HG02571 (cell line): ENCODE results near the gene TPGS2.
A peak's percentile ranks its signal among the peaks of the same experiment; 100 is the strongest.
"Not testable (repeated sequence)": the region's sequence is repeated elsewhere in the genome, so short reads cannot be mapped to it uniquely, and the experiment has no call there.

Source experiments
- ATAC-seq: cut with Tn5 transposase; IDR thresholded peaks from one replicate; pipeline ENCODE4 v1.9.1; 2021; ENCODE audit warnings: mild to moderate bottlenecking, moderate library complexity; ENCODE audit not compliant: unreplicated experiment

TPGS2 gene

GRCh38 chr18:36828630-36829361 is at the start of gene TPGS2, which contains the start of gene KIAA1328:
Gene TPGS2 (minus strand): TSS chr18:36829002. CDS start chr18:36828767, 235 bp downstream.
Gene KIAA1328 (plus strand): TSS chr18:36829127. CDS start chr18:36829139, 12 bp downstream.
- peak; percentile 93 for ATAC-seq

GRCh38 chr18:36873826-36874225 is 45.0 kb upstream of the TPGS2 start:
- not testable (repeated sequence) for ATAC-seq

GRCh38 chr18:36872329-36872728 is 43.5 kb upstream of the TPGS2 start:
- no peak for ATAC-seq

- ATAC-seq: no peak
Observed at GRCh38 chr18:36871801-36872200, 43.0 kb upstream of the TPGS2 start.

- no peak for ATAC-seq
Observed at GRCh38 chr18:36867056-36867455, 38.3 kb upstream of the TPGS2 start.

- ATAC-seq: no peak
Observed at GRCh38 chr18:36862182-36862581, 33.4 kb upstream of the TPGS2 start.

- ATAC-seq: no peak
Observed at GRCh38 chr18:36856815-36857214, 28.0 kb upstream of the TPGS2 start.

GRCh38 chr18:36851202-36851590 is 22.4 kb upstream of the TPGS2 start:
- no peak for ATAC-seq

- no peak for ATAC-seq
Observed at GRCh38 chr18:36850527-36851201, 21.9 kb upstream of the TPGS2 start.

- ATAC-seq: no peak
Observed at GRCh38 chr18:36849288-36850006, 20.6 kb upstream of the TPGS2 start.

GRCh38 chr18:36848609-36849008 is 19.8 kb upstream of the TPGS2 start:
- ATAC-seq: no peak

- no peak for ATAC-seq
Observed at GRCh38 chr18:36843784-36844183, 15.0 kb upstream of the TPGS2 start.

- no peak for ATAC-seq
Observed at GRCh38 chr18:36843199-36843598, 14.4 kb upstream of the TPGS2 start.

- no peak for ATAC-seq
Observed at GRCh38 chr18:36839835-36840234, 11.0 kb upstream of the TPGS2 start.

- no peak for ATAC-seq
Observed at GRCh38 chr18:36835927-36836326, 7.1 kb upstream of the TPGS2 start.

GRCh38 chr18:36833120-36833519 is 4.3 kb upstream of the TPGS2 start:
- no peak for ATAC-seq

GRCh38 chr18:36831139-36831538 is 2.3 kb upstream of the TPGS2 start:
- ATAC-seq: no peak

GRCh38 chr18:36830158-36830495 is 1.3 kb upstream of the TPGS2 start:
- ATAC-seq: no peak

- no peak for ATAC-seq
Observed at GRCh38 chr18:36829362-36830157, 758 bp upstream of the TPGS2 start.

GRCh38 chr18:36828157-36828629 is 609 bp downstream of the TPGS2 start:
- peak; percentile 3 for ATAC-seq

- ATAC-seq: no peak
Observed at GRCh38 chr18:36826556-36826955, 2.2 kb downstream of the TPGS2 start.
